ENCODE data around the gene PDZRN3.

PDZRN3 gene

DNA sequence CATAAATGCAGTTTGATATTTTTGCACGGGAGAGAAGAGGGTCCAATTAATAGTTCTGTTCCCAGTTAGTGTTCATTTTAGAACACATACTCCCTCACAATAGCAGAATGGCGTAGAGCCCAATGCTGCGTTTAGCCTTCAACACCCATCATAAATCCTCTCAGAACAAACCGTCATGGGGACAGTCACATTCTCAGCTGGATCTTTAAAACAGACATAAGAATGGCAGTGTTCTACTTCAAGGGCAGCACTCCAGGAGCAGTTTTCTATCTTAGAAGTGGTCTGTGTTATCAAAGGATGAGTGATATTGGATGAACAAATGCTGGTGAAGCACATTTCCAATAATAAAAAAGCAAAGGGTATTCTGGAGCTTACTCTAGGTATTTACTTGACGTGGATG, 230.5 kb downstream of the PDZRN3 start:
- CTCF ChIA-PET: no interaction called here

DNA sequence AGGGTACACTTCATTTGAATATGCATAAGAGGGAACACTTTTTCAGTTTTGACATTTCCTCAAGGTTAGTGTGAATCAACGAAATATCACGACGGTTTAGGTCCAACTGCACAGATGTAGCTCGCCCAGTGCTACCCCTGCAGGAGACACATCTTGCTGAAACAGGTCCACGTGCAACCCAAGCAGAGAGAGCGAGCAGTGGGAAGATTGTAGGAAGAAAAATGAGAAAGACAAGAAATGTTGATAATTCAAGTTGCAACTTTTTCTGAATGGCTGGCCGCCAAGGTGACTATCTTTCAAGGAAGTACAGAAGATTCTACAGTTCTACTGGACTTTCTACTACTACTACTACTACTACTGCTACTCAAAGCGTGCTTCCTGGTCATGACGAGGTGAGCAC, 231.7 kb downstream of the PDZRN3 start:
- CTCF ChIA-PET: no interaction called here
- TF ChIP-seq, protein P1, sequence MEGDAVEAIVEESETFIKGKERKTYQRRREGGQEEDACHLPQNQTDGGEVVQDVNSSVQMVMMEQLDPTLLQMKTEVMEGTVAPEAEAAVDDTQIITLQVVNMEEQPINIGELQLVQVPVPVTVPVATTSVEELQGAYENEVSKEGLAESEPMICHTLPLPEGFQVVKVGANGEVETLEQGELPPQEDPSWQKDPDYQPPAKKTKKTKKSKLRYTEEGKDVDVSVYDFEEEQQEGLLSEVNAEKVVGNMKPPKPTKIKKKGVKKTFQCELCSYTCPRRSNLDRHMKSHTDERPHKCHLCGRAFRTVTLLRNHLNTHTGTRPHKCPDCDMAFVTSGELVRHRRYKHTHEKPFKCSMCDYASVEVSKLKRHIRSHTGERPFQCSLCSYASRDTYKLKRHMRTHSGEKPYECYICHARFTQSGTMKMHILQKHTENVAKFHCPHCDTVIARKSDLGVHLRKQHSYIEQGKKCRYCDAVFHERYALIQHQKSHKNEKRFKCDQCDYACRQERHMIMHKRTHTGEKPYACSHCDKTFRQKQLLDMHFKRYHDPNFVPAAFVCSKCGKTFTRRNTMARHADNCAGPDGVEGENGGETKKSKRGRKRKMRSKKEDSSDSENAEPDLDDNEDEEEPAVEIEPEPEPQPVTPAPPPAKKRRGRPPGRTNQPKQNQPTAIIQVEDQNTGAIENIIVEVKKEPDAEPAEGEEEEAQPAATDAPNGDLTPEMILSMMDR (IDR thresholded peaks at IDR 0.05; ENCODE audit: insufficient read depth, low read length, missing control alignments): no peak
- no peak for DNase-seq (ENCODE audit: low read depth, low spot score)
- POLR2A ChIA-PET: no interaction called here
- H3K4me3 ChIP-seq (ENCODE audit: low read depth, low read length): no peak overlapping the region

More for the DNA sequence above, 230.5 kb downstream of the PDZRN3 start:
- H3K4me3 ChIP-seq (ENCODE audit: low read depth, low read length): no peak overlapping the region
- POLR2A ChIA-PET: no interaction called here
- DNase-seq (ENCODE audit: low read depth, low spot score): no peak
- TF ChIP-seq, protein P1 (IDR thresholded peaks at IDR 0.05; ENCODE audit: insufficient read depth, low read length, missing control alignments): no peak

DNA sequence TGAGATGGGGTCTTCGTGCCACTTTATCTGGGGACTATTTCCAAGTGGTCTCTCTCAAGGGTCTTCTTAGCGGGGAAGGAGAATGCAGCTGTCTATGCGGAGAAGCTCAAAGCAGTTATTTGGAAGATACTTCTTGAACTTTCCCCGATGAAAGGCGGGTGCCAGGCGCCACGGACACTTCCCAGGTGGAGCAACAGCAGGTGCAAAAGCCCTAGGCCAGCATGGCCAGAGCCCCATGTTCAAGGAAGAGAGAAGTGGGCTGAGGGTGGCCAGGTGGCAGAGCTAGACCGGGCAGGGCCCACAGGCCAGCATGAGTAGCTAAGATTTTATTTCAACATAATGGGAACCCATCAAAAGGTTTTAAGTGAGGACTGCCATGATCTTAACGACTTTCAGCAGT, 232.8 kb downstream of the PDZRN3 start:
- CTCF ChIA-PET: no interaction called here
- TF ChIP-seq, protein P1 (IDR thresholded peaks at IDR 0.05; ENCODE audit: insufficient read depth, low read length, missing control alignments): no peak
- no peak overlapping the region for H3K4me3 ChIP-seq (ENCODE audit: low read depth, low read length)
- no peak for DNase-seq (ENCODE audit: low read depth, low spot score)
- POLR2A ChIA-PET: no interaction called here

DNA sequence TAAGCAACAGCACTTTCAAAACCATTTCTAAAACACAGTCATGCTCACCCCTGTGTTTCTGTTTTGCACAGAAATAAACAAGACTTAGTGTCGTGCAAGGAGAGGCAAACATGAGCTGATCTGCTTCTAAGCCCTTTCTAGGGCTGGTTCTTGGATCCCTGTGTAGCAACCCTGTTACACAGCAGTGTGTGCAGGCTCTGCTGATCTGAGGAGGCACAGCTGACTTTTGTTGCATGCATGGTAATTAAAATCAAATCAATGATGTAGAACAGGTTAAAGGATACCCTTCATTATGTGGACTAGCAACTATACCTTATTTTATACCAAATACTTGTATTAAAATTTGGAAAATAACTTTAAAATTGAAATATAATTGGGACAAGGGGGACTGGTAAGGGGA, 234.8 kb downstream of the PDZRN3 start:
- DNase-seq (ENCODE audit: low read depth, low spot score): no peak
- CTCF ChIA-PET: no interaction called here
- H3K4me3 ChIP-seq (ENCODE audit: low read depth, low read length): no peak overlapping the region

DNA sequence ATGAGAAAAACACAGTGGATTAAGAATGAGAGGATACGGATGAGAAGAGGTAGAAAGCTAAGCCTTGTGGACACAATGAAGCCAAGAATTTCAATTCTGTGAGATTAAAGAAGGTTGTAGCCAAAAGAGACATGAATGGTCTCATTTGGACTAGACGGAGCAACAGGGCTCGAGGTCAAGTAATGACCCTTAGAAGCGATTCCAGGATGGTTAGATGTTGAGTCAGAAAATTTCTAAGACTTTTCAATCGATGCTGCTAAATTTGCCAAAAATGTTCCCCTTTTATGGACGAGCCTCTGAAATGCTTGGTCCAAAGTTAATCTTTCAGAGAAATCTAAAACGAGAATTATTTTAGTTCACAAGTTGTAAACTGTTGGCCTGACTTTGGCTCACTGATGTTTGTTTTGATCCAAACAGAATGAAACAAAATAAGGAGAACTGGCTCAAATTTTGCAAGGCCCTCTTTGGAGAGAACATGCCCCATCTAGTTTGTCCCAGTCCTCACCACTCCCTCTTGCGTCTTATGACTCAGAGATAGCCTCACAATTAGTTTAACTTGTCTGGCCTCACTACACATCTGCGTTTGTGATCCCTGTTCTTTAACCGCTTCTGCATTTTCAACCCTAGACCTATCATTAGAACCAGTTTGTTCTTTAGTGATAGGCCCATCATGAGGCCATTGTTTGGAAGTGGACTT, 235.5 kb downstream of the PDZRN3 start:
- ChIA-PET CTCF (no interaction called here), POLR2A (no interaction called here)

More for the DNA sequence above, 234.8 kb downstream of the PDZRN3 start:
- POLR2A ChIA-PET: no interaction called here
- TF ChIP-seq, protein P1 (IDR thresholded peaks at IDR 0.05; ENCODE audit: insufficient read depth, low read length, missing control alignments): no peak

DNA sequence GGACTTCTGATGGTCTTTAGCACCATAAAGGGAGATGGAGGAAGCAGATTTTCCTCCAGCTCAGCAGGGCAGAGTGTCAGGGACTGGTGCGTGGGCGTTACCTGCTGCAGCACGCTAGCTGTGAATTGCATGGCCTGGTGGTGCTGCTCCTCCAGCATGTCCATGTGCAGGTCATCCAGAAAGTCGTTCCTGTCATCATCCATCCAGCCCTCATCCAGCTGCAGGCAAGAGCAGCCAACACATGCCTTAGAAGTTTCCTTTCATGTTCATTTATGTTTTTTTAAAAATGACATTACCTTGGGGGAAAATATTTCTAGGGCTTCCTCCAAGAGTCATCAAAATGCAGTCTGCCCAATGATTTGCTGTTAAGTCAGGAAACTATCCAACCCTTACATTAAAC, 239.2 kb downstream of the PDZRN3 start:
- ChIA-PET CTCF (no interaction called here), POLR2A (interaction anchor here (0.7 kb wide), 1 partner anchor 449 kb away, joined by 4 read pairs; no protein-coding TSS in a partner anchor)
- TF ChIP-seq, protein P1 (IDR thresholded peaks at IDR 0.05; ENCODE audit: insufficient read depth, low read length, missing control alignments): no peak
- no peak overlapping the region for H3K4me3 ChIP-seq (ENCODE audit: low read depth, low read length)
- DNase-seq (ENCODE audit: low read depth, low spot score): no peak

More for the DNA sequence above, 235.5 kb downstream of the PDZRN3 start:
- no peak for DNase-seq (ENCODE audit: low read depth, low spot score)
- no peak overlapping the region for H3K4me3 ChIP-seq (ENCODE audit: low read depth, low read length)
- TF ChIP-seq, protein P1 (IDR thresholded peaks at IDR 0.05; ENCODE audit: insufficient read depth, low read length, missing control alignments): no peak

All from AG04449 (cell line).